H1 (cell line): Measurements from ENCODE around the gene KLHDC8A. TPM values are rescaled to one million over a fixed set of nuclear protein-coding genes. Genes with fewer than 3 reads are reported as not detected.

ENCODE experiments used
- NRF1 ChIP-seq: IDR thresholded peaks from 2 replicates; pipeline ENCODE4 v1.6.1; 2011; ENCODE audit warnings: mild to moderate bottlenecking, low read depth, low read length, improper control_type of control experiment
- PHF8 ChIP-seq: fragments of 200-600 bp; sonication (generic); conservative IDR thresholded peaks from 2 replicates; pipeline ENCODE4 v1.7.1; 2012; ENCODE audit warnings: low read depth, mild to moderate bottlenecking, inconsistent platforms, low read length, moderate library complexity
- RFX5 ChIP-seq: IDR thresholded peaks from 2 replicates; pipeline ENCODE4 v1.6.1; 2011; ENCODE audit warnings: low read depth, low read length, improper control_type of control experiment, borderline replicate concordance
- polyA plus RNA-seq, 7 experiments: library from polyadenylated mRNA; depleted of rRNA in 3 of 7; stranded (reverse) in 5 of 7; unstranded in 2 of 7; fragments of >200 nt in 5 of 7; fragments of 200-250 nt in 2 of 7; gene quantifications; 1 replicate in 5 of 7; 2 replicates in 1 of 7; 4 replicates in 1 of 7; pipeline versions ENCODE4 v1.2.1 to v1.2.3, GENCODE V29; 2011 to 2013; ENCODE audit warnings: missing spikeins in 2 of 7, mixed read lengths in 2 of 7
- total RNA-seq: library from RNA; stranded (reverse); fragmentation: NEBNext Ultra II Directional; extraction: Animal tissue kit (Norgen Biotek cat#: 25700); gene quantifications from 2 replicates; pipeline ENCODE4 v1.2.1, GENCODE V29; 2021

Gene KLHDC8A
- total and polyA plus RNA-seq, 2 of the 8 experiments (the other 6 are each of a cell fraction or from before 2014, with no cell fraction given), result 1.9 to 3.4 TPM

GRCh38 chr1:205301842-205302588 is 54.7 kb downstream of the KLHDC8A start (continued):
- no peak for TF ChIP-seq PHF8
- TF ChIP-seq NRF1, result no peak
- no peak for TF ChIP-seq RFX5
